ENCODE measurements around the gene TOR4A. TPM values are rescaled to one million over a fixed set of nuclear protein-coding genes. Genes with fewer than 3 reads are reported as not detected.

Gene TOR4A
- polyA plus RNA-seq, 2 of the 4 experiments (the other 2 are of a cell fraction), result 9.8 to 18.6 TPM

GRCh38 chr9:137313326-137313936, 35.9 kb downstream of the TOR4A start:
- ChIA-PET POLR2A (no interaction called here), CTCF (interaction anchor here (1.1 to 2.3 kb wide), 3 partner anchors 9 to 27 kb away, joined by 4 to 10 read pairs (median 7); partner anchors contain the start of gene NRARP)
- peak overlapping the region in 1 of 2 experiments; percentile 11; a peak in 3 of 6 replicates for H3K27ac ChIP-seq
- WGBS (ENCODE audit: missing lambda C conversion rate), result 80% methylated on average over 6 of the region's 9 CpGs
- H3K4me2 ChIP-seq, result no peak overlapping the region
- peak in 1 of 2 experiments; percentile 27 for DNase-seq (ENCODE audit: low read depth in 1 of 2, low spot score in 1 of 2)
- no peak; a peak in 1 of 6 replicates for ATAC-seq
- TF ChIP-seq FOSL2 (IDR thresholded peaks at IDR 0.05) (no peak), FOSL2 (CRISPR knock-in tag; IDR thresholded peaks at IDR 0.05) (no peak), HOXB5 (CRISPR knock-in tag; IDR thresholded peaks at IDR 0.05) (no peak), POLR2AphosphoS2 (conservative IDR thresholded peaks at IDR 0.05; ENCODE audit: low read length) (no peak), KDM5A (IDR thresholded peaks at IDR 0.05) (no peak), EHF (CRISPR knock-in tag; IDR thresholded peaks at IDR 0.05) (no peak), PHF8 (IDR thresholded peaks at IDR 0.05; ENCODE audit: borderline replicate concordance, low read depth) (no peak)
- peaks cover 42% of the 10 kb centered on the region for H3K4me1 ChIP-seq
- no peaks in the 10 kb centered on the region for H3K9me3 ChIP-seq
- no peak overlapping the region for H3K4me3 ChIP-seq
- no peak for FAIRE-seq

GRCh38 chr9:137313956-137314560, 36.5 kb downstream of the TOR4A start:
- no peaks in the 10 kb centered on the region for H3K9me3 ChIP-seq
- FAIRE-seq (no peak), ATAC-seq (no peak), DNase-seq (ENCODE audit: low read depth in 1 of 2, low spot score in 1 of 2) (peak in 1 of 2 experiments; percentile 20)
- H3K4me2 ChIP-seq, result no peak overlapping the region
- peak overlapping the region in 1 of 2 experiments; percentile 96; a peak in 3 of 6 replicates for H3K27ac ChIP-seq
- TF ChIP-seq RAD21 (conservative IDR thresholded peaks at IDR 0.05 in 1 of 2, IDR thresholded peaks at IDR 0.05 in 1 of 2) (no peak), HMGXB4 (CRISPR knock-in tag; IDR thresholded peaks at IDR 0.05; ENCODE audit: borderline replicate concordance) (no peak)
- ChIA-PET CTCF (interaction anchor here (1.3 to 2.3 kb wide), 3 partner anchors 12 to 109 kb away, joined by 4 to 7 read pairs (median 5); partner anchors contain the start of genes EXD3, NOXA1 and NRARP), POLR2A (no interaction called here)
- no peak overlapping the region for H3K4me3 ChIP-seq
- WGBS (ENCODE audit: missing lambda C conversion rate), result 90% methylated on average over 19 of the region's 24 CpGs
- H3K4me1 ChIP-seq, result peaks cover 42% of the 10 kb centered on the region

- 83% methylated on average over 21 of the region's 42 CpGs for WGBS (ENCODE audit: missing lambda C conversion rate)
- ChIA-PET CTCF (interaction anchor here (1.3 to 2.3 kb wide), 3 partner anchors 13 to 108 kb away, joined by 4 to 7 read pairs (median 5); partner anchors contain the start of genes EXD3, NOXA1 and NRARP), POLR2A (interaction anchor here (2.2 kb wide), 1 partner anchor 13 kb away, joined by 11 read pairs; the partner anchor contains the start of gene NRARP)
- no peak for ATAC-seq
- Histone ChIP-seq H3K27ac (peak overlapping the region; percentile 88 to 96), H3K4me3 (peak overlapping the region; percentile 45; the same call in 1 of the 3 replicates), H3K4me1 (peaks cover 42% of the 10 kb centered on the region), H3K9me3 (no peaks in the 10 kb centered on the region), H3K4me2 (peak overlapping the region; percentile 98)
- TF ChIP-seq RCOR1 (IDR thresholded peaks at IDR 0.05; ENCODE audit: low read depth, low read length) (no peak), TFCP2L1 (CRISPR knock-in tag; IDR thresholded peaks at IDR 0.05) (no peak), USF2 (IDR thresholded peaks at IDR 0.05) (no peak), FOSB (CRISPR knock-in tag; IDR thresholded peaks at IDR 0.05) (no peak), HEYL (CRISPR knock-in tag; IDR thresholded peaks at IDR 0.05) (no peak), SMC3 (IDR thresholded peaks at IDR 0.05) (no peak), BHLHE40 (IDR thresholded peaks at IDR 0.05; ENCODE audit: low read depth, low read length) (no peak), ESRRA (IDR thresholded peaks at IDR 0.05; ENCODE audit: borderline replicate concordance, low read length) (no peak), HDAC2 (IDR thresholded peaks at IDR 0.05) (no peak), HOXA7 (CRISPR knock-in tag; IDR thresholded peaks at IDR 0.05) (no peak), BCL3 (IDR thresholded peaks at IDR 0.05) (no peak), KDM1A (IDR thresholded peaks at IDR 0.05; ENCODE audit: low read depth) (no peak), E2F6 (IDR thresholded peaks at IDR 0.05; ENCODE audit: borderline replicate concordance, low read depth) (no peak), JUN (IDR thresholded peaks at IDR 0.05) (no peak), CTCF (IDR thresholded peaks at IDR 0.05) (no peak), POLR2AphosphoS2 (conservative IDR thresholded peaks at IDR 0.05; ENCODE audit: low read length) (no peak)
- FAIRE-seq, result no peak
- DNase-seq (ENCODE audit: low read depth in 1 of 2, low spot score in 1 of 2), result no peak
Observed at GRCh38 chr9:137314561-137315560, 37.3 kb downstream of the TOR4A start.
